GM21360 (cell line): ENCODE results near the gene AKR1C2.
"Not testable (repeated sequence)": the region's sequence is repeated elsewhere in the genome, so short reads cannot be mapped to it uniquely, and the experiment has no call there.

Experiments used
- ATAC-seq: cut with Tn5 transposase; IDR thresholded peaks from one replicate; pipeline ENCODE4 v1.9.1; 2021; ENCODE audit warnings: mild to moderate bottlenecking, moderate library complexity; ENCODE audit not compliant: unreplicated experiment

AKR1C2 gene

DNA sequence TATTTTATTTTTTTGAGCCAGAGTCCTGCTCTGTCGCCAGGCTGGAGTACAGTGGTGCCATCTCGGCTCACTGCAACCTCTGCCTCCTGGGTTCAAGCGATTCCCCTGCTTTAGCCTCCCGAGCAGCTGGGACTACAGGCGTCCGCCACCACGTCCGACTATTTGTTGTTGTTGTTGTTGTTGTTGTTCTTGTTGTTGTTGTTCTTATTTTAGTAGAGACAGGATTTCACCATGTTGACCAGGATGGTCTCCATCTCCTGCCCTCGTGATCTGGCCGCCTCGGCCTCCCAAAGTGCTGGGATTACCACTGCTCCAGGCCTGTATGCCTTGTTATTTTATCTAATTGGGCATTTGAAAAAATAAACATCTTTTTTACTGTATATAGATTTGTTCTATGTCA lies 42.1 kb downstream of the AKR1C2 start:
- ATAC-seq = not testable (repeated sequence)

- not testable (repeated sequence) for ATAC-seq
Measured at GRCh38 chr10:4956955-4957645, 46.6 kb downstream of the AKR1C2 start.

DNA sequence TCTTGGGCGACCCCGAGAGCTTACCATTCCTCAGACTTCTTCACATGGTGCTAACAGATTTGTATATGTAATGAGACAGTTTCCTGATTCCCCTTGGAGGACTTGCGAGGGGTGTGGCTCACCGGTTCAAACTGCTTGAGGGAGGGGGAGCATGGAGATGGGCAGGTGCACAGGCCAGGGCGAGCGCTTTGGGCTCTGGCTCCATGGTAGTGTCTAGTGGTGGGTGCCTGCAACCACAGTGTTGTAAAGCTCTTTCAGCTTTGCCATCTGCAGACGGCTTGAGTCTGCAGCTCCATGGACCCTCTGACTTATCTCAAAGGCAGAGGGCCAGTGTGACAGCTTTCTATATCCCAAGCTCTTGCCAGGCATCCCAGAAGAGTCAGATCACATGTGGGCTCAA lies 47.6 kb downstream of the AKR1C2 start:
- ATAC-seq = not testable (repeated sequence)

DNA sequence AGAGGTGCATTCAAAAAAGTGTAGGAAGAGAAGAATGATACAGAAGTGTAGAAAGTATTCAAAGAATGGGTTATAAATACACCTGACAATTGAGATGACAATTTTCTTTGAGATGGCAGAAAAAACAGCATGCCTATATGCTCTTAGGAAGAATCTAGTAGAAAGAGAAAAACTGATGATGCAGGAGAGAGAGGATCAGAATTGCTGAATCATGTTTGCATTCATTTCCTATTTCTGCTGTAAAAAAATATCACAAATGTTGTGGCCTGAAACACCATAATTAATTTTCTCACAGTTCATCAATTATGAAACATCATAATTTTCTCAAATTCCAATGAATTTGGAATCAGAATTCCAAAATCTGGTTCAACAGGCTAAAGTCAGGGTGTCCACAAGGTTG lies 50.3 kb downstream of the AKR1C2 start:
- no peak for ATAC-seq

GRCh38 chr10:4951512-4952162 lies 52.0 kb downstream of the AKR1C2 start:
- not testable (repeated sequence) for ATAC-seq

DNA sequence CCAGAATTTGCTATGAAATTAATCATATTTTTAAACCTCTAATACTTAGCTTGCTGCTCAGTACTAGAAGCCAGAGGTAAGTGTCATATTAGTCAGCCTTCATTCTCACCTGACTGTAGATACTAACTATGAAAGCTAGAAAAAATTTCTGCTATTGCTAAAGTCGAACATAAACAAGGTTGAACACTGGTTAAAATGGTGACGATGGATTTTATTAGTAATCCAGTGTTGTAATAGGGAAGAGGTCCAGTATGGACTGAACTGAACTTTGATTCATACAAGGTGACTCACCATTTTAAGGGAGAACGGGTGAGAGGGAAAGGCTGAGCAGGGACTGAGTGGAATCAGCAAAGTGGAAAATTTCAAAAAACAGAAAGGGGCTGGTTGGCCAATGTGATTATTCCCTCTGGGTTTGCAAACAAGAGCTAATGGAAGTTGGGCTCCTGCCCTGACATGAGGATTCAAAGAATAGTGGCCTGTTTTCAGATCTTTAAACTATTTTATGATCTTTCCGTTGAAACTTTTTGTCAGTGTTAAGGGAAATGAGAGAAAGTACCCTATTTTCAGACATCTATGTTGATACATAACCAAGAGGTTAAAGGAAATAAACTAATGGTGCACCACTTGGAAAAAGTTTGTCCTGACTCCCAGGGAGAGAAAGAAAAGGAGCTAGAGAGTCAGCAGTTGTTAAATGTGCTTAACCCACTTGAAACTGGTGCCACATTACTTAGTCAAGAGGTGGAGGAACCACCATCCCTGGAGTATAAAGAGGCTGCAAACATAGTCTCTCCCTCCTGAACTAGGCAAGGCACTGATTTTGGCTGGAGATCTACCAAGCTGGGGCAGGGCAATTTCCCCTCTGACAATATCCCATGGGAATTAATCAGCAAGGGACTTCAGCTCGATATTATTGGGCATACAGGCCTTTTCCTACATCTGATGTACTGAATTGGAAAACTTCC lies 55.7 kb downstream of the AKR1C2 start:
- no peak for ATAC-seq

GRCh38 chr10:4947039-4947634 lies 56.5 kb downstream of the AKR1C2 start:
- ATAC-seq = no peak

- no peak for ATAC-seq
Measured at GRCh38 chr10:4945766-4946717, 57.6 kb downstream of the AKR1C2 start.

DNA sequence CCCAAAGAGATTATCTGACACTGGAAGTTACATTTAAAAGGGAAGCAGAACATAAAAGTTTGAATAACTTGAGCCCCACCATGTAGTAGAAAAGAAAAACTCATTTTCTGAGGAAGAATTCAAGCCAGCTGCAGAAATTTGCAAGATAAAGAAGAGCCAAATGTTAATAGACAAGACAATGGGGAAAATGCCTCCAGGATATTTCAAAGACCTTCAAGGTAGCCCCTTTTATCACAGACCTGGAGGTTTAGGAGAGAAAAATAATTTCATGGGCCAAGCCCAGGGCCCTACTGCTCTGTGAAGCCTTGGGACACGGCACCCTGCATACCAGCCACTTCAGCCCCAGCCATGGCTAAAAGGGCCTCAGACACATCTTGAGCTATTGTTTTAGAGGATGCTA lies 58.8 kb downstream of the AKR1C2 start:
- ATAC-seq = no peak

DNA sequence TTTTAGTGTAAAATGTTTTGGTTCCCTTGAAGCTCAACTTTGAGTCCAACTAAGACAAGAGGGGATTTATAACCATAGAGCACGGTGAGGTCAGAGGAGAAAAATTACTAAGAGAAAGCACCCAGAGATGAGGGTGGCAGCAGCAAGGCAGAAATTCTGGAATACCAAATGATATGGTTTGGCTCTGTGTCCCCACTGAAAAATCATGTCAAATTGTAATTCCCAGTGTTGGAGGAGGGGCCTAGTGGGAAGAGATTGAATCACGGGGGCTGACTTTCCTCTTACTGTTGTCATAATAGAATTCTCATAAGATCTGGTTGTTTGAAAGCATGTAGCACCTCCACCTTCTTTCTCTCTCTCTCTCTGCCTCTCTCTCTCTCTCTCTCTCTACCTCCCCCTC lies 59.8 kb downstream of the AKR1C2 start:
- no peak for ATAC-seq

- not testable (repeated sequence) for ATAC-seq
Measured at GRCh38 chr10:4943416-4943815, 60.2 kb downstream of the AKR1C2 start.

DNA sequence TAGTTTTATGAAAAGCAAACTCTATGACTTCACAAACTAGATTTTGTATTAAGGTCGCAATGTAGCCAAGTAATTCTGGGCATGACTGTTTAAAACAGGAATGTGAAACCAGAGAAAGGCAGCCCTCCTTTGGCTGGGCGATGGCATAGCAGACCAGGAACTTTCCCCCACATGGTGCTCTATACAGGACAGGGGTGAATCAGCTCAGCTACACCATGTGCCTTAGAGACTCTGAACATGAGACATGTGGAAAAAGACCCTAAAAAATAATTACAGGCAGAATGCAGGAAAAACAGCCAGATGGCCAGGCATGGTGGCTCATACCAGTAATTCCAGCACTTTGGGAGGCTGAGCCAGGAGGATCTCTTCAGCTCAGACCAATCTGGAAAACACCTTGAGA lies 60.7 kb downstream of the AKR1C2 start:
- not testable (repeated sequence) for ATAC-seq

DNA sequence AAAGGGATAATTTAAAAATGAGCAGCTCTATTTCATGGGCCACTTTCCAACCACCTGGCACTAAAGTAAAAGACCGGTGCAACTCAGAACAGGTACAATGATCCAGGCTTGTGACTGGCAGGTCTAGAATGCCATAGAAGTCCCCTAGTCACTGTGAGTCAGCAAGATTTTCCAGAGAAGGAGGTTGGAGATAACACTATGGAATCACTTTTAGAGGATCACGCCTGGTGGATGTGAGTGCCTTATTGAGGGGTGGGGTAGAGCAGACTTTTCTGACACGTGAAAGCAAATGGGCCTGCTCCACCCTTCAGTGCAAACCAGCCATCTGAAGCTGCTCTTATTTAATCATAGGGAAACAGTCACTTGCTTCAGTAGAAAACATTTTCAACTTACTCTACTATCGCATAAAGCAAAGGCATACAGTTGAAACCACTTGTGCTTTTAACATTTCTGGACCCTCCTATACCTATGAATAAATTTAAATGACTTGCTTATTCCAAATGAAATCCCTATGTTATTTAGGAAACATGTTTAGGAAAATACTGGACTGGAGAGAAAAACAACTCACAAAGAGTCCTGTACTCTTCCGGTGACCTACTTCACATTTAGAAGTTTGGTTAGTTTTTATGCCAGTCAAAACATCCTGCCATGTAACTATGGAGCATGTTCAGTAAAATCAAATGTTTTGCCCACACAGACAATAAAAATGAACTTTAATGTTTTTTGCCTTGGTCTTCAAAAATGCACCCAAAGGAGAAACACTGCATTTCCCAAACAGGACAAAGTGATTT lies 61.9 kb downstream of the AKR1C2 start:
- ATAC-seq = no peak

DNA sequence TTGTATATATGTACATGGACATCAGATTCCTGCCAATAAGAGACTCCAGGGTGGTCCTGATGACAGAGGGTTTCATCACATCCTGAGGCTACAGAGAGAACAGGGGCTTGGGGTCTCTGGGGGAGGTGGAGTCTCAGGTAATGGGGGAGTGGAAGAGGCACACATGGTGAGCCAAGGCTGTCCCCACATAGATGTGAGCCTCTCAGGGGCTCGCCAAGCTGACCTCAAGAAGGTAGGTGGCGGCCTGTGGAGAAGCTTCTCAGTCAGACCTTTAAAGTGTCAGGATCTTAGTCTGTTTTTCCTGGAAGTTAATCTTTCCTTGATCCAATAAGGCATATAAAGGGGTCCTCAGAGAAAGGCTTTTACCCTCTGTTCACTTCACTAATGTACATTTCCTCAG lies 62.7 kb downstream of the AKR1C2 start:
- ATAC-seq = not testable (repeated sequence)

DNA sequence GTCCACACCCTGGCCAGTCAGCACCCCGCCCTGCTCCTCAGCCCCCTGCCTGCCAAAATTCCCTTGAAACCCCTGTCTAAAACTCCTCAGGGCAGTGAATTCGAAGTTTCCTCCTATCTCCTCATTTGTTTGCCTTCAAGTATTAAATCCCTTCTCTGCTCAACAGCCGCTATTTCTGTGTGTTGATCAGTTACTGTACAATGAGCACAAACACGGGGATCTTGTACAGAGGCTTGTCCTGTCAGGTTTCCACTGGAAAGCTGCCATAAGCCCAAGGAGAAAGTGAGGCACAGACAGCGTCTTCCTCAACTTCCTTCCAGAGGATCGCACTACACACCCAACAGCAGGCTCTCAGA lies 63.6 kb downstream of the AKR1C2 start:
- ATAC-seq = not testable (repeated sequence)

- ATAC-seq = no peak
Measured at GRCh38 chr10:4939224-4940072, 64.2 kb downstream of the AKR1C2 start.
